NB4 (cell line): ENCODE data around the gene PARL.
"Not testable (repeated sequence)": the region's sequence is repeated elsewhere in the genome, so short reads cannot be mapped to it uniquely, and the experiment has no call there.

Experiments
- CTCF ChIP-seq: IDR thresholded peaks from one replicate; pipeline ENCODE4 v1.5.1; 2012; ENCODE audit warnings: low read depth, low read length
- MAX ChIP-seq: IDR thresholded peaks from 2 replicates; pipeline ENCODE4 v1.6.1; 2011; ENCODE audit warnings: low read depth, low read length
- POLR2A ChIP-seq: IDR thresholded peaks from 2 replicates; pipeline ENCODE4 v1.6.1; 2011; ENCODE audit warnings: mild to moderate bottlenecking; ENCODE audit not compliant: insufficient read length; ENCODE audit errors: extremely low read depth

GRCh38 chr3:183784503-183784902, 100.2 kb downstream of the PARL start:
- not testable (repeated sequence) for TF ChIP-seq POLR2A, CTCF, MAX
